H1 (cell line): ENCODE measurements around the gene RAB44. TPM values are rescaled to one million over a fixed set of nuclear protein-coding genes. Genes with fewer than 3 reads are reported as not detected.

ENCODE experiments used
- CTCF ChIA-PET: fragments of 300-600 bp; sonication (Branson Sonifier 250); formaldehyde crosslinking; loops from one replicate; lab custom pipeline; 2021; ENCODE audit not compliant: partially characterized antibody; lab: Charles Lee
- POLR2A ChIA-PET: fragments of 300-600 bp; sonication (Branson Sonifier 250); formaldehyde crosslinking; loops from one replicate; lab custom pipeline; 2021; ENCODE audit warnings: inconsistent platforms; ENCODE audit not compliant: partially characterized antibody; lab: Charles Lee
- DNase-seq, 2 experiments: peaks; one replicate each; pipeline versions ENCODE4 v3.0.0 to v3.0.0-alpha.2; 2010 to 2022; ENCODE audit warnings: low spot score in 2 of 2, low read depth in 1 of 2, mixed read lengths in 1 of 2
- FAIRE-seq: peaks from 2 replicates; lab custom pipeline; 2011; peaks lifted over from hg19 to GRCh38; lab: Jason Lieb, UNC
- H2AFZ ChIP-seq: 2 replicates; pipeline ENCODE4 v1.8.1; 2012; ENCODE audit warnings: low read length, inconsistent platforms
- H2AK5ac ChIP-seq: 2 replicates; pipeline ENCODE4 v1.6.1; 2013; ENCODE audit warnings: low read depth, low read length
- H2BK120ac ChIP-seq: replicated peaks from 2 replicates; pipeline ENCODE3; 2013; ENCODE audit warnings: low read depth, low read length, inconsistent platforms
- H2BK12ac ChIP-seq: 2 replicates; pipeline ENCODE4 v1.6.1; 2013; ENCODE audit warnings: low read depth, low read length
- H2BK15ac ChIP-seq: 2 replicates; pipeline ENCODE4 v1.6.1; 2013; ENCODE audit warnings: low read length
- H2BK20ac ChIP-seq: 2 replicates; pipeline ENCODE4 v1.6.1; 2013; ENCODE audit warnings: low read length
- H2BK5ac ChIP-seq: 2 replicates; pipeline ENCODE4 v1.6.1; 2013; ENCODE audit warnings: low read depth, low read length
- H3K14ac ChIP-seq: 2 replicates; pipeline ENCODE4 v1.6.1; 2013; ENCODE audit warnings: inconsistent platforms; ENCODE audit not compliant: insufficient read length
- H3K18ac ChIP-seq: 2 replicates; pipeline ENCODE4 v1.6.1; 2013; ENCODE audit warnings: low read length; ENCODE audit errors: extremely low read depth
- H3K23ac ChIP-seq: 2 replicates; pipeline ENCODE4 v1.6.1; 2013; ENCODE audit warnings: inconsistent platforms; ENCODE audit not compliant: insufficient read length
- H3K23me2 ChIP-seq: 2 replicates; pipeline ENCODE4 v1.6.1; 2013; ENCODE audit warnings: low read depth, low read length
- H3K27ac ChIP-seq: 2 replicates; pipeline ENCODE4 v1.6.1; 2011; ENCODE audit warnings: low read depth, low read length, inconsistent platforms
- H3K27me3 ChIP-seq, 4 experiments: replicated peaks in 1 of 4; 1 replicate in 1 of 4; 2 replicates in 3 of 4; pipeline versions ENCODE4 v1.6.1 to v1.8.1; 2011 to 2013; ENCODE audit warnings: low read length in 3 of 4, mild to moderate bottlenecking in 3 of 4, inconsistent platforms in 2 of 4, mixed read lengths in 2 of 4, moderate library complexity in 1 of 4; ENCODE audit not compliant: control insufficient read depth in 3 of 4, insufficient read depth in 3 of 4; ENCODE audit errors: extremely low read depth in 1 of 4
- H3K36me3 ChIP-seq, 4 experiments: 2 replicates each; pipeline versions ENCODE4 v1.6.1 to v1.8.1; 2011 to 2013; ENCODE audit warnings: mild to moderate bottlenecking in 4 of 4, low read length in 3 of 4, moderate library complexity in 2 of 4, control low read depth in 1 of 4, inconsistent platforms in 1 of 4; ENCODE audit not compliant: insufficient read depth in 4 of 4, control insufficient read depth in 2 of 4
- H3K4ac ChIP-seq: replicated peaks from 2 replicates; pipeline ENCODE3; 2013; ENCODE audit warnings: low read length, low read depth, mixed read lengths, inconsistent platforms; ENCODE audit not compliant: insufficient read length
- H3K4me1 ChIP-seq, 4 experiments: replicated peaks in 1 of 4; 1 replicate in 1 of 4; 2 replicates in 3 of 4; pipeline versions ENCODE4 v1.6.1 to v1.8.1; 2011 to 2013; ENCODE audit warnings: low read length in 3 of 4, inconsistent platforms in 2 of 4, mixed read lengths in 1 of 4; ENCODE audit not compliant: insufficient read depth in 4 of 4, control insufficient read depth in 3 of 4
- H3K4me2 ChIP-seq, 2 experiments: 2 replicates each; pipeline versions ENCODE4 v1.6.1 to v1.8.1; 2011 to 2013; ENCODE audit warnings: low read depth in 2 of 2, low read length in 2 of 2, control low read depth in 1 of 2, inconsistent platforms in 1 of 2, mild to moderate bottlenecking in 1 of 2; ENCODE audit not compliant: insufficient read depth in 1 of 2
- H3K4me3 ChIP-seq, 4 experiments: fragments of 200-600, 300-600 bp in 1 of 4; sonication (generic), shearing (Covaris generic), sonication (Bioruptor Twin) in 1 of 4; 2 replicates each; pipeline versions ENCODE4 v1.5.1 to v1.8.1; 2011 to 2016; ENCODE audit warnings: low read length in 4 of 4, low read depth in 3 of 4, control low read depth in 2 of 4, inconsistent platforms in 2 of 4, mild to moderate bottlenecking in 2 of 4, mixed read lengths in 1 of 4, moderate library complexity in 1 of 4; ENCODE audit not compliant: insufficient read depth in 2 of 4; ENCODE audit errors: extremely low read depth in 1 of 4
- H3K56ac ChIP-seq: replicated peaks from 2 replicates; pipeline ENCODE3; 2013; ENCODE audit warnings: low read depth, mild to moderate bottlenecking, mixed read lengths, low read length, inconsistent platforms; ENCODE audit not compliant: insufficient read length
- H3K79me1 ChIP-seq: 2 replicates; pipeline ENCODE4 v1.6.1; 2013; ENCODE audit warnings: low read depth, low read length, control low read depth
- H3K79me2 ChIP-seq, 2 experiments: 2 replicates each; pipeline versions ENCODE4 v1.6.1 to v1.8.1; 2012 to 2013; ENCODE audit warnings: low read length in 2 of 2, mild to moderate bottlenecking in 2 of 2, inconsistent platforms in 1 of 2; ENCODE audit not compliant: insufficient read depth in 2 of 2, control insufficient read depth in 1 of 2
- H3K9ac ChIP-seq, 4 experiments: replicated peaks in 1 of 4; 1 replicate in 1 of 4; 2 replicates in 3 of 4; pipeline versions ENCODE4 v1.6.1 to v1.8.1; 2011 to 2013; ENCODE audit warnings: low read depth in 3 of 4, low read length in 3 of 4, control low read depth in 2 of 4, mild to moderate bottlenecking in 2 of 4, moderate library complexity in 2 of 4, inconsistent platforms in 1 of 4; ENCODE audit errors: extremely low read depth in 1 of 4
- H3K9me3 ChIP-seq, 2 experiments: 2 replicates each; pipeline versions ENCODE4 v1.6.1 to v1.8.1; 2012 to 2013; ENCODE audit warnings: mild to moderate bottlenecking in 2 of 2, moderate library complexity in 2 of 2, control low read depth in 1 of 2, inconsistent platforms in 1 of 2, low read depth in 1 of 2, low read length in 1 of 2, mixed read lengths in 1 of 2; ENCODE audit not compliant: insufficient read depth in 2 of 2
- H4K20me1 ChIP-seq, 2 experiments: replicated peaks in 1 of 2; 2 replicates each; pipeline versions ENCODE3 to v1.8.1; 2011 to 2013; ENCODE audit warnings: inconsistent platforms in 2 of 2, low read length in 2 of 2, mild to moderate bottlenecking in 1 of 2; ENCODE audit not compliant: insufficient read depth in 2 of 2, control insufficient read depth in 1 of 2
- H4K5ac ChIP-seq: 2 replicates; pipeline ENCODE4 v1.6.1; 2013; ENCODE audit warnings: low read length, low read depth, mixed read lengths, inconsistent platforms; ENCODE audit not compliant: insufficient read length
- H4K8ac ChIP-seq: 2 replicates; pipeline ENCODE4 v1.8.0; 2013; ENCODE audit warnings: mild to moderate bottlenecking, moderate library complexity, low read length, inconsistent platforms; ENCODE audit not compliant: insufficient read depth; ENCODE audit errors: extremely low read depth
- H4K91ac ChIP-seq: replicated peaks from 2 replicates; pipeline ENCODE3; 2013; ENCODE audit warnings: low read length, mixed read lengths, inconsistent platforms; ENCODE audit not compliant: insufficient read length
- CHD2 ChIP-seq: IDR thresholded peaks from 2 replicates; pipeline ENCODE4 v1.6.1; 2012; ENCODE audit warnings: low read length, improper control_type of control experiment
- CTBP2 ChIP-seq: IDR thresholded peaks from 2 replicates; pipeline ENCODE4 v1.7.0; 2011; ENCODE audit warnings: borderline replicate concordance, mild to moderate bottlenecking, moderate library complexity, mixed read lengths, low read length; ENCODE audit not compliant: insufficient read depth, insufficient read length
- EGR1 ChIP-seq: IDR thresholded peaks from 2 replicates; pipeline ENCODE4 v1.6.1; 2011; ENCODE audit warnings: low read depth, low read length, borderline replicate concordance
- HDAC2 ChIP-seq, 2 experiments: fragments of 300-600 bp in 1 of 2; sonication (generic) in 1 of 2; IDR thresholded peaks; 2 replicates each; pipeline ENCODE4 v1.6.1; 2011 to 2012; ENCODE audit warnings: low read depth in 2 of 2, low read length in 2 of 2, mild to moderate bottlenecking in 2 of 2, moderate library complexity in 2 of 2, borderline replicate concordance in 1 of 2, inconsistent platforms in 1 of 2
- JUND ChIP-seq: IDR thresholded peaks from 2 replicates; pipeline ENCODE4 v1.6.1; 2011; ENCODE audit warnings: mild to moderate bottlenecking, improper control_type of control experiment, low read length
- KDM1A ChIP-seq: fragments of 200-600, 300-600 bp; sonication (generic); IDR thresholded peaks from 2 replicates; pipeline ENCODE4 v1.7.1; 2016; ENCODE audit warnings: mild to moderate bottlenecking, low read length, borderline replicate concordance
- PHF8 ChIP-seq: fragments of 200-600 bp; sonication (generic); conservative IDR thresholded peaks from 2 replicates; pipeline ENCODE4 v1.7.1; 2012; ENCODE audit warnings: low read depth, mild to moderate bottlenecking, inconsistent platforms, low read length, moderate library complexity
- POLR2AphosphoS5 ChIP-seq: IDR thresholded peaks from 2 replicates; pipeline ENCODE4 v1.6.1; 2011; ENCODE audit warnings: low read depth, low read length
- WGBS, 2 experiments: shearing (Covaris generic) in 1 of 2; methylation state at CpG; one replicate each; pipeline versions ENCODE4 v1.1.6 to v1.1.7; 2013 to 2015; ENCODE audit warnings: low lambda C conversion rate in 2 of 2, mixed read lengths in 2 of 2, inconsistent platforms in 1 of 2, low coverage in 1 of 2, missing lambda C conversion rate in 1 of 2; ENCODE audit not compliant: insufficient replicate concordance in 2 of 2, insufficient coverage in 1 of 2, insufficient read length in 1 of 2; ENCODE audit errors: extremely low coverage in 1 of 2, missing lambda C conversion rate in 1 of 2; 5-methylcytosine and 5-hydroxymethylcytosine counted together
- polyA plus RNA-seq, 7 experiments: library from polyadenylated mRNA; depleted of rRNA in 3 of 7; stranded (reverse) in 5 of 7; unstranded in 2 of 7; fragments of >200 nt in 5 of 7; fragments of 200-250 nt in 2 of 7; gene quantifications; 1 replicate in 5 of 7; 2 replicates in 1 of 7; 4 replicates in 1 of 7; pipeline versions ENCODE4 v1.2.1 to v1.2.3, GENCODE V29; 2011 to 2013; ENCODE audit warnings: missing spikeins in 2 of 7, mixed read lengths in 2 of 7
- total RNA-seq: library from RNA; stranded (reverse); fragmentation: NEBNext Ultra II Directional; extraction: Animal tissue kit (Norgen Biotek cat#: 25700); gene quantifications from 2 replicates; pipeline ENCODE4 v1.2.1, GENCODE V29; 2021
- TF ChIP-seq, protein P1 (sequence below): IDR thresholded peaks from 2 replicates; pipeline ENCODE4 v1.6.1; 2011; ENCODE audit warnings: low read length, improper control_type of control experiment
- TF ChIP-seq, protein P2 (sequence below): IDR thresholded peaks from 2 replicates; pipeline ENCODE4 v1.6.1; 2012; ENCODE audit warnings: inconsistent platforms

Gene RAB44
- total and polyA plus RNA-seq, 2 of the 8 experiments (the other 6 are each of a cell fraction or from before 2014, with no cell fraction given), result 0.02 TPM; not detected in 1

DNA sequence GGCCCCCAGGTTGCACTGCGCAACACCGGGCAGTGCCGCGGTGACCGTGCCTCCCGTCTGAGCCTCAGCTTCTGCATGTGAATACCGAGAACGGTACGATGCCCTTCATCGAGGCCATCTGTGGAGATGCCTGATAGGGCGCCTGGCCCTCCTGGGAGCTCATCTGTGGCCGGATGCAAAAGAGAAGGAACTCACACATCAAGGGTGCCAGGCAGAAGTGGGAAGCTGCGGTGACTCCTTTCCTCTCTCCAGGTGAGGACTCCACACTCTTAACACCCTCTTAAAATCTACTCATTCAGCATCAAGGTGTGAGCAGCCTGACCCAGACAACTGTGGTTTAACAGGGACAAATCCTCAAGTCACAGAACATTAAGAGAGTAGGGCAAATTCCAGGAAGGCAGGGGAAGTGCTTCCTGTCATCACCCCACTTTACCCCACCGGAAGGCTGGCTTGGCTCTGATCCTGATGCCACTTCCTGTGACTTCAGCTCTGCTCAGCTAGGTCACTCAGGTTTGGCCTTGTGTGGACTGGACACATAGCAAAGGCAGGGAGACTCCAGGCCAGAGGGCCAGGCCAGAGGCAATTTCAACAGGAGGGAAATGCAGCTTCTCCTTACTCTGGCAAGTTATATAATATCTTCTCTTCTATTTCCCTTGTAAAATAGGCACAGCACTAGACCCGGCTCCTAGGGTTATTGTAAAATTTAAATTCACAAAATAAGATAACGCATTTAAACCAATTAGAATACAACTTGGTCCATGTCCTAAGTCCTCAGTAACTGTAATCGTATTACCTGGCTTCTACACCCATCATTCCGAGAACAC, 72.3 kb downstream of the RAB44 start:
- no peak overlapping the region for H2BK120ac ChIP-seq
- no peaks in the 10 kb centered on the region for H3K9me3 ChIP-seq
- no peak overlapping the region for H4K91ac ChIP-seq
- H3K56ac ChIP-seq, result no peak overlapping the region
- CTCF ChIA-PET, result interaction anchor here (0.6 to 13.6 kb wide), 16 partner anchors 10 to 250 kb away, joined by 3 to 293 read pairs (median 4); partner anchors contain the start of gene C6orf89
- 85% methylated on average over 17 of the region's 18 CpGs; no CpG with 5 or more reads in 1 of the 2 experiments for WGBS, 2 experiments
- H2AFZ ChIP-seq, result no peak overlapping the region
- H2BK5ac ChIP-seq, result no peak overlapping the region
- no peak overlapping the region for H2BK15ac ChIP-seq
- H3K4ac ChIP-seq, result no peak overlapping the region
- H3K27me3 ChIP-seq, result 0 out of 7 replicates have a peak, but pooled peaks cover 0 to 3% (median 0%) of the 10 kb centered on the region in 4 experiments
- no peaks in the 10 kb centered on the region for H3K79me1 ChIP-seq
- POLR2A ChIA-PET, result interaction anchor here (1.2 to 1.7 kb wide), 4 partner anchors 9 to 105 kb away, joined by 3 to 5 read pairs (median 3); partner anchors contain the start of gene PPIL1
- H2BK12ac ChIP-seq, result peak overlapping the region; percentile 5; the same call in 1 of the 2 replicates
- no peak overlapping the region for H3K18ac ChIP-seq
- H2BK20ac ChIP-seq, result 0 out of 2 replicates have a peak overlapping the region, but pooled peaks have one; percentile 13
- no peak overlapping the region for H3K4me2 ChIP-seq
- H3K14ac ChIP-seq, result no peak overlapping the region
- H3K4me3 ChIP-seq, result no peak overlapping the region
- DNase-seq, result no peak
- H4K5ac ChIP-seq, result no peak overlapping the region
- no peaks in the 10 kb centered on the region for H3K23me2 ChIP-seq
- no peak for FAIRE-seq
- H3K36me3 ChIP-seq, result no peaks in the 10 kb centered on the region
- H2AK5ac ChIP-seq, result no peak overlapping the region
- H3K9ac ChIP-seq, result no peak overlapping the region; a peak in 1 of 7 replicates
- no peak overlapping the region for H3K27ac ChIP-seq
- no peak overlapping the region for H3K23ac ChIP-seq
- H3K79me2 ChIP-seq, result no peaks in the 10 kb centered on the region
- H4K20me1 ChIP-seq, result no peaks in the 10 kb centered on the region
- no peak overlapping the region for H4K8ac ChIP-seq
- H3K4me1 ChIP-seq, result peaks cover 0 to 15% (median 7%) of the 10 kb centered on the region in 4 experiments; a peak in 6 of 7 replicates
- TF ChIP-seq, protein P1, sequence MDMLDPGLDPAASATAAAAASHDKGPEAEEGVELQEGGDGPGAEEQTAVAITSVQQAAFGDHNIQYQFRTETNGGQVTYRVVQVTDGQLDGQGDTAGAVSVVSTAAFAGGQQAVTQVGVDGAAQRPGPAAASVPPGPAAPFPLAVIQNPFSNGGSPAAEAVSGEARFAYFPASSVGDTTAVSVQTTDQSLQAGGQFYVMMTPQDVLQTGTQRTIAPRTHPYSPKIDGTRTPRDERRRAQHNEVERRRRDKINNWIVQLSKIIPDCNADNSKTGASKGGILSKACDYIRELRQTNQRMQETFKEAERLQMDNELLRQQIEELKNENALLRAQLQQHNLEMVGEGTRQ, result no peak
- TF ChIP-seq POLR2AphosphoS5 (no peak), JUND (no peak), CTBP2 (no peak), EGR1 (no peak), CHD2 (no peak), HDAC2 (IDR thresholded peaks at IDR 0.05; ENCODE audit: borderline replicate concordance in 1 of 2, low read depth in 2 of 2, low read length in 2 of 2) (no peak), PHF8 (no peak), KDM1A (no peak)
- TF ChIP-seq, protein P2, sequence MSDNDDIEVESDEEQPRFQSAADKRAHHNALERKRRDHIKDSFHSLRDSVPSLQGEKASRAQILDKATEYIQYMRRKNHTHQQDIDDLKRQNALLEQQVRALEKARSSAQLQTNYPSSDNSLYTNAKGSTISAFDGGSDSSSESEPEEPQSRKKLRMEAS, result no peak
